ENCODE measurements around the gene HPS4. TPM values are rescaled to one million over a fixed set of nuclear protein-coding genes. Genes with fewer than 3 reads are reported as not detected.
"Not testable (repeated sequence)": the region's sequence is repeated elsewhere in the genome, so short reads cannot be mapped to it uniquely, and the experiment has no call there.

Gene HPS4
- 16.9 TPM for polyA plus RNA-seq (2012; ENCODE audit: low read depth, missing spikeins)

DNA sequence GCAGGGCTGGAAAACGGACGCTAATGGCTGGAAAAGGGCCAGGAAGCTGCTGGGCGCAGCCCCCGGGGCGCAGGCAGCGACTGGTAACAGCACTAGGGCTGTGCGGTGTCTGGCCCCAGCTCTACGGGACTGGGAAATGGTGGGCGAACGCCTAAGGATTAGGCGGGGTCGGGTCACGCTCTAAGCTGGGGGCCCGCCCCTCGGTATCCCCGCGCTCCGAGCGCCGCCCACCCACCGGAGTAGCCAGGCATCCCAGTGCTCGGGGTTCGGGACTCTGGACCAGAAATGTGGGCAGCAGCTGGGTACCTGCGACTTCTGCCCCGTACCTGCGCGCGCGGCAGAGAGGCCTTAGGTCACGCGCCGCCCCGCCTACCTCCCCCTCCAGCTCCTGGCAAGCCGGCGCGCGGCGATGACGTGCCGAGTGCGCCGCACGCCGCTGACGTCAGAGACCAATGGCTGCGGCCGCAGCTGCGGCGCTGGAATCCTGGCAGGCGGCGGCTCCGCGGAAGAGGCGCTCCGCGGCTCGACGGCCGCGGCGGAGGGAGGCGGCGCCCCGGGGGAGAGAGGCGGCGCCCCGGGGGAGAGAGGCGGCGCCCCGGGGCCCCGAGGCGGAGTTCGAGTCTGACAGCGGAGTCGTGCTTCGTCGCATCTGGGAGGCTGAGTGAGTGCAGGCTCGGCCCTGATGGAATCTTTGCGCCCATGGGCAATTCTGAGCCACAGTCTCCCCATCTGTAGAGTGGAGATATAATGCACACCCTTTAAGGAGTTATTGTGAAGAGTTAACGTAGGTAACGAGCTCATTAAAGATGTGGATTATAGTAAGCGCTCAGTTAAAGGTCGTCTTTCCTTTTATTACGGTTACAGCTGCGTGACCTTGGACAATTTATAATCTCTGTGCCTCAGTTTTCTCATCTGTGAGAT is at the start of gene HPS4, which contains the start of gene SRRD:
Gene HPS4 (minus strand): TSS at position 345 of the 921 bp plus-strand sequence. CDS start 2,021 bp downstream, outside the sequence.
Gene SRRD (plus strand): TSS at position 439 of the 921 bp plus-strand sequence. CDS start 14 bp downstream, at position 453.
- DNase-seq (ENCODE audit: insufficient read length, low spot score): peak; percentile 84
- FAIRE-seq: peak; percentile 94
- TF ChIP-seq POU2F2 (IDR thresholded peaks at IDR 0.05; ENCODE audit: low read depth, low read length): no peak
- TF ChIP-seq SPI1 (IDR thresholded peaks at IDR 0.05; ENCODE audit: low read depth, low read length): no peak
- TF ChIP-seq POLR2A (IDR thresholded peaks at IDR 0.05; ENCODE audit: low read depth, low read length): peak; percentile 63
- TF ChIP-seq TAF1 (IDR thresholded peaks at IDR 0.05; ENCODE audit: low read depth, low read length): peak; percentile 77
- TF ChIP-seq POLR2AphosphoS5 (IDR thresholded peaks at IDR 0.05; ENCODE audit: low read depth, low read length): peak; percentile 82

DNA sequence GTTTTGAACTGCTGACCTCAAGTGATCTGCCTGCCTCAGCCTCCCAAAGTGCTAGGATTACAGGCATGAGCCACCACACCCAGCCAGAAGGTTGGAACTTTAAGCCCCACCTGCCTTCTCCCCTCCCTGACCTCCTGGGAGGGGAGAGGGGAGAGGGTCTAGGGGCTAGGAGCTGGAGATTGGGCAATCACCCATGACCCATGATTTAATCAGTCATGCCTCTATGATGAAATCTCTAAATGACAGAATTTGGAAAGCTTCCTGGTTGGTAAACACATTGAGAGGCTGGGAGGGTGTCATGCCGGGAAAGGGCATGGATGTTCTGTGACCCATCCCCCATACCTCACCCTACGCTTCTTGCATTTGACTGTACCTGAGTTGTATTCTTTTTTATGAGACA is 45.8 kb upstream of the HPS4 start:
- TF ChIP-seq POU2F2 (IDR thresholded peaks at IDR 0.05; ENCODE audit: low read depth, low read length) (no peak), SPI1 (IDR thresholded peaks at IDR 0.05; ENCODE audit: low read depth, low read length) (no peak), PAX5 (IDR thresholded peaks at IDR 0.05; ENCODE audit: insufficient read depth, low read length, severe bottlenecking) (no peak), TAF1 (IDR thresholded peaks at IDR 0.05; ENCODE audit: low read depth, low read length) (no peak), POLR2AphosphoS5 (IDR thresholded peaks at IDR 0.05; ENCODE audit: low read depth, low read length) (no peak), POLR2A (IDR thresholded peaks at IDR 0.05; ENCODE audit: low read depth, low read length) (no peak)

DNA sequence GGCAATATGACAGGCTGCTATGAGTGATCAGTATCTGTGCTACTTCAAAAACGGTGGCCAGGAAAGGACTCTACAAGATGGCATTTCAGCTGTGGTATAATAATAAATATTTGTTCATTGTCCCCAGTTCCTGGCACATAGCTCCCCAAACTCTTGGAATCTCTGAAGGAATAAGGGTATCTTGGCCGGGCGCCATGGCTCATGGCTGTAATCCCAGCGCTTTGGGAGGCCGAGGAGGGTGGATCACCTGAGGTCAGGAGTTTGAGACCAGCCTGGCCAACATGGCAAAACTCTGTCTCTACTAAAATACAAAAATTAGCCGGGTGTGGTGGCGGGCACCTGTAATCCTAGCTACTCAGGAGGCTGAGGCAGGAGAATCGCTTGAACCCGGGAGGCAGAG is 44.9 kb upstream of the HPS4 start:
- FAIRE-seq; DNase-seq (ENCODE audit: insufficient read length, low spot score): not testable (repeated sequence)

More for the DNA sequence above, 45.8 kb upstream of the HPS4 start:
- FAIRE-seq (no peak), DNase-seq (ENCODE audit: insufficient read length, low spot score) (no peak)

DNA sequence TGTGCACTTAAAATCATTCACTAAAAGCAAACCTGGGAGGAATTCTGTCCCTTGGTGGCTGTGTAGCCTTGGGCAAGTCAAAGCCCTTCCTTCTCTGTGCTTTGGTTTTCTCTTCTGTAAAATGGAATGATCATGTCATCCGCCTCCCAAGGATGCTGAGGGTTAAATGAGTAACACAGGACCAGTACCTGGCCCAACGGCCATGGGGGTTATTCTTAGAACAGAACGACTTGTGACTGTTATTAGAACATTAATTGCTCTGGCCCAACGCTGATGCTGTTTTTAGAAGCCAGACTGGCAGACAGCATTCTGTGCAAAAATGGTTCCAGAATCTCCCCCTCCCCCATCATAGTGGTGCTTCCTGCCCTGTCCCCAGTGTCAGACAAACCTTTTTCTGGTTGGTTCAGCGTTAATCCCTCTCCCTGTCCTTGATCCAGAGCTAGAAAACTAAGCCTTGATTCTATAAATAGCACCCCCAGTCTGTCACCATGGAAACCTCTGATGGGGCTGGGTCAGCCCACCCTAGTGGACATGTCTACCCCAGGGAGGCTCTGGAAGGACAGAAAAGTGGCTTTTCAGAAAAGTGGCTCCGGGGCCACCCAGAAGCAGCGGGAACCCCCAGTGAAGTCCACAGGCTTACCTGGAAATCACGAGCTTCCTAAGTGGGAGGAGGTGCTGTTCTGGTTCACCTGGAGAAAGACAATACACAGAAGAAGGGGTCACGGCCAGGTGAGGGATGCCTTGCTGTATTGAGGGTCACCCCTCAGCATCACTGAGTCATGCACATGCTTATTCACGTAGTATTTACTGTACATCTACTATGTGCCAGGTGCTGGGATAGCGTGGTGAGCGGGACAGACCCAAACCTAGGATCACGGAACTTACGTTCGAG is 44.2 kb upstream of the HPS4 start:
- DNase-seq (ENCODE audit: insufficient read length, low spot score): no peak
- no peak for FAIRE-seq
- no peak for TF ChIP-seq POLR2A (IDR thresholded peaks at IDR 0.05; ENCODE audit: low read depth, low read length)
- no peak for TF ChIP-seq POU2F2 (IDR thresholded peaks at IDR 0.05; ENCODE audit: low read depth, low read length)
- no peak for TF ChIP-seq TAF1 (IDR thresholded peaks at IDR 0.05; ENCODE audit: low read depth, low read length)
- no peak for TF ChIP-seq SPI1 (IDR thresholded peaks at IDR 0.05; ENCODE audit: low read depth, low read length)
- TF ChIP-seq POLR2AphosphoS5 (IDR thresholded peaks at IDR 0.05; ENCODE audit: low read depth, low read length): no peak
- TF ChIP-seq PAX5 (IDR thresholded peaks at IDR 0.05; ENCODE audit: insufficient read depth, low read length, severe bottlenecking): no peak

DNA sequence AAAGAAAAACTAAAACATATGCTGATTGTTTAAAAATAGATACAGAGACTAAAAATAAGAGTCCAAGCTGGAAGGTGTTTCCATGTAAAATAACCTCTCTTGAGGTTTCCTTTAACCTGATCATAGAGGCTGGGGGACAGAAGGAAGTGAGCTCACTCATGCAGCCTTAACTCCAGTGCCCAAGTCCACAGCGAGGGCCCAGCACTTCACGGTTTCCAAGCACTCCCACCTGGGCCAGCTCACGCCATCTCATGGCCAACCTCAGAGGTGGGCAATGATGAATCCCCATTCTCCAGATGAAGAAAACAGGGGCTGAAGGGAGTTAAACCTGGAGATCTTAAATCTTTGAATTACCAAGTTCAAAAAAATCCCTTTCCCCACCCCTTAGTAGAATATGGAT is 43.6 kb upstream of the HPS4 start:
- TF ChIP-seq POLR2AphosphoS5 (IDR thresholded peaks at IDR 0.05; ENCODE audit: low read depth, low read length) (no peak), POU2F2 (IDR thresholded peaks at IDR 0.05; ENCODE audit: low read depth, low read length) (no peak), PAX5 (IDR thresholded peaks at IDR 0.05; ENCODE audit: insufficient read depth, low read length, severe bottlenecking) (no peak), SPI1 (IDR thresholded peaks at IDR 0.05; ENCODE audit: low read depth, low read length) (no peak), TAF1 (IDR thresholded peaks at IDR 0.05; ENCODE audit: low read depth, low read length) (no peak), POLR2A (IDR thresholded peaks at IDR 0.05; ENCODE audit: low read depth, low read length) (no peak)
- FAIRE-seq: no peak
- no peak for DNase-seq (ENCODE audit: insufficient read length, low spot score)

DNA sequence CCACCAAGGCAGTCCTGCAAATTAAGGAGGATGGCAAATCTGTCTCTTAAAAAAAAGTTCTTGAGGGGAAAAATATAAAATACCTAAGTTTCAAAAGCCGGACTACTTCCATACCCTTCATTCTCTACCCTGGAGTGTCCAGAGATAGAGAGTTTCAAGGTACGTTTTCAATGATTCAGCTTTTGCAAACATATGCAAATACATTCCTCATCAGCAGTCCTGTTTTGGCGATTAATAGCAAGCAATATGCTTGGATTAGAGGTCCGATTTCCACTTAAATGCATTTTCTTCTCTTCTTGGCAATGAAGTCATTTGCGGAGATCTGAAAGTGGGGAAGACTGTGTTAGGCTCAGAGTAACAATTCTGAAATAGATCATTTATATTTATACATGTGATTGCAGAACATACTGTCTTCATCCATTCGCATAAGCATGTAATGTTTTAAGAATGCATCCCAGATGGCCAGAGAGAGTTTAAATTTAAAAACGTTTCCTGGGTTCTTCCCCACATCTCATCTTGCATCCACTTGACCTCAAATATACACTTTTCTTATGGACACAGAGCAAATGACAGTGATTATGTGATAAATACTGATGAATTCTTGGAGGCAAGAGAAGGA is 42.5 kb upstream of the HPS4 start:
- no peak for FAIRE-seq
- DNase-seq (ENCODE audit: insufficient read length, low spot score): no peak
- TF ChIP-seq POLR2AphosphoS5 (IDR thresholded peaks at IDR 0.05; ENCODE audit: low read depth, low read length) (no peak), POLR2A (IDR thresholded peaks at IDR 0.05; ENCODE audit: low read depth, low read length) (no peak), SPI1 (IDR thresholded peaks at IDR 0.05; ENCODE audit: low read depth, low read length) (no peak), TAF1 (IDR thresholded peaks at IDR 0.05; ENCODE audit: low read depth, low read length) (no peak), PAX5 (IDR thresholded peaks at IDR 0.05; ENCODE audit: insufficient read depth, low read length, severe bottlenecking) (no peak), POU2F2 (IDR thresholded peaks at IDR 0.05; ENCODE audit: low read depth, low read length) (no peak)

DNA sequence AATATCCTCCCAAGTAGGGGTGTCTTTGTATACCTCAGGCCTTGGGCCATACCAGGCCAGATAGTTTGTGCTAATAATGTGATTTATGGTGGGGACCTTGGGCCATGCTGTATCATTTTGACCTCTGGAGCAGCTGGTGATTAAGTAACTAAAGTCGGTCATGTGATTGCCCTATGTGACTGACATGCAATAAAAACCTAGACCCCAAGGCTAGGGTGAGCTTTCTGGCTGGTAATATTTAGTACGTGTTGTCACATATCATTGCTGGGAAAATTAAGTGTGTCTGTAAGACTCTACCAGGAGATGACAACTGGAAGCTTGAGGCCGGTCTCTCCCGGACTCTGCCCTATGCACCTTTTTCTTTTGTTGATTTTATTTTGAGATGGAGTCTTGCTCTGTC is 41.3 kb upstream of the HPS4 start:
- TF ChIP-seq TAF1 (IDR thresholded peaks at IDR 0.05; ENCODE audit: low read depth, low read length) (no peak), PAX5 (IDR thresholded peaks at IDR 0.05; ENCODE audit: insufficient read depth, low read length, severe bottlenecking) (no peak), SPI1 (IDR thresholded peaks at IDR 0.05; ENCODE audit: low read depth, low read length) (no peak), POLR2AphosphoS5 (IDR thresholded peaks at IDR 0.05; ENCODE audit: low read depth, low read length) (no peak), POU2F2 (IDR thresholded peaks at IDR 0.05; ENCODE audit: low read depth, low read length) (no peak), POLR2A (IDR thresholded peaks at IDR 0.05; ENCODE audit: low read depth, low read length) (no peak)
- FAIRE-seq (no peak), DNase-seq (ENCODE audit: insufficient read length, low spot score) (no peak)

DNA sequence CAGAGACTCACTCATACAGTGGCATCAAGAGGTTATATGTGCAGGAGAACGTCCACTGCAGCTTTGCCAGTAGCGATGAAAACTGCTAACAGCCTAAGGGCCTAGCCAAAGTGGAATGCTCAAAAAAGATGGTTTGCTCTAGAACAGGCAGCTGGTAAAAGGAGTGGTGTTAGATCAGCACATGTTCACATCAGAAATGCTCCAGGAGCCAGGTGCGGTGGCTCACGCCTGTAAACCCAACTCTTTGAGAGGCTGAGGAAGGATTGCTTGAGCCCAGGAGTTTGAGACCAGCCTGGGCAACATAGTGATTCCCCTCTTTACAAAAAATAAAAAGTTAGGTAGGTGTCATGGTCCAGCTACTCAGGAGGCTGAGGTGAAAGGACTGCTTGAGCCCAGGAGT is 39.0 kb upstream of the HPS4 start:
- DNase-seq (ENCODE audit: insufficient read length, low spot score) (no peak), FAIRE-seq (no peak)
- TF ChIP-seq POLR2AphosphoS5 (IDR thresholded peaks at IDR 0.05; ENCODE audit: low read depth, low read length) (no peak), SPI1 (IDR thresholded peaks at IDR 0.05; ENCODE audit: low read depth, low read length) (no peak), POLR2A (IDR thresholded peaks at IDR 0.05; ENCODE audit: low read depth, low read length) (no peak), TAF1 (IDR thresholded peaks at IDR 0.05; ENCODE audit: low read depth, low read length) (no peak)

DNA sequence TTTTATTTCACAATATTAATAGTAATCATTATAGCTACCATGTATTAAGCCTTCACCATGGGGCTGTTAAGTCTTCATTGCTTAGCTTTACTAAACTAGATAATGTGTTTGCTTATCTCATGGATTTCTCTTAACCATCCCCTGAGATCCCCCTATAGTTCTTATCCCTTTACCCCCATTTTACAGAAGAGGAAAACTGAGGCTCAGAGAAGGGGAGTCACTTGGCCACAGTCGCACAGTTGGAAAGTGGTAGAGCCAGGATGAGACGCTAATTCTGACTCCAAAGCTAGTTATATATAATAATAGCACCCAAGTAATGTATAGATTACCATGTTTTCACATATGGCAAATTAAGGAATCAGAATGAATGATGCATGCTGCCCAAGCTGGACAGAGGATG is 38.4 kb upstream of the HPS4 start:
- DNase-seq (ENCODE audit: insufficient read length, low spot score) (no peak), FAIRE-seq (no peak)
- TF ChIP-seq TAF1 (IDR thresholded peaks at IDR 0.05; ENCODE audit: low read depth, low read length) (no peak), POU2F2 (IDR thresholded peaks at IDR 0.05; ENCODE audit: low read depth, low read length) (no peak), SPI1 (IDR thresholded peaks at IDR 0.05; ENCODE audit: low read depth, low read length) (no peak), PAX5 (IDR thresholded peaks at IDR 0.05; ENCODE audit: insufficient read depth, low read length, severe bottlenecking) (no peak), POLR2AphosphoS5 (IDR thresholded peaks at IDR 0.05; ENCODE audit: low read depth, low read length) (no peak), POLR2A (IDR thresholded peaks at IDR 0.05; ENCODE audit: low read depth, low read length) (no peak)
